Measurements from ENCODE around the gene GCLC. TPM values are rescaled to one million over a fixed set of nuclear protein-coding genes. Genes with fewer than 3 reads are reported as not detected.

The GCLC gene
- total and polyA plus RNA-seq, 2 experiments from 2014 or later, result 16.9 to 40.3 TPM

DNA sequence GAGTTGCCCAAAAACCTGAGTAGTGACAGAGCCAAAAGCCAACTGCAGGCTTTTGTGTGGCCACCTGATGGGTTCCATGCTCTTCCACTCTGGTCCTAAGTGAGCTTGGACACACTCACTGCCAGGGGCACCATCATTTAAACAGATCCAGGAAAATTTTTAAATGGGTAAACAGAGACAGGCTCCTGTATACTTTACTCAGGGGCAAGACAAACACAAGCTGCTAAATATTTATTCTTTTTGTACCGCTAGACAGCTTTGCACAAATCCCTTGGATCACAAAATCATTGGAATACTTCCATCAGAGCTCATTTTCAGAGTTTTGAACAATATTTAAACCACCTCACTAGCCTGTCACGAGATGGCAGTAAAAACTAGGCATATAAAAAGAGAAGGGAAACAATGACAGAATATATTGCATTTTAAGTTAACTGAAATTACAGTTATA, 31.4 kb downstream of the GCLC start:
- Mint-ChIP-seq H3K9me3 (no peaks in the 10 kb centered on the region), H3K27ac (no peak overlapping the region), H3K4me3 (no peak overlapping the region), H3K36me3 (ENCODE audit: low read depth) (peaks cover 58% of the 10 kb centered on the region), H3K4me1 (no peaks in the 10 kb centered on the region), H3K27me3 (ENCODE audit: insufficient read depth, low read depth, poor library complexity) (no peaks in the 10 kb centered on the region)
- no peaks in the 10 kb centered on the region for H3K9me2 ChIP-seq (ENCODE audit: insufficient read depth)
- ATAC-seq (no peak), DNase-seq (ENCODE audit: low spot score) (no peak)
- no peak overlapping the region for H3K27ac ChIP-seq (ENCODE audit: low read depth)
- H3K4me2 ChIP-seq, result no peak overlapping the region
- no peaks in the 10 kb centered on the region for H3K4me1 ChIP-seq (ENCODE audit: insufficient read depth)
- peaks cover 9% of the 10 kb centered on the region for H3K79me2 ChIP-seq (replicated peaks; ENCODE audit: insufficient read depth)
- no peak for TF ChIP-seq JUNB (IDR thresholded peaks at IDR 0.05; ENCODE audit: unreplicated experiment)
- TF ChIP-seq ZNF114 (CRISPR knock-in tag; IDR thresholded peaks at IDR 0.05), result no peak
- TF ChIP-seq, protein P1, sequence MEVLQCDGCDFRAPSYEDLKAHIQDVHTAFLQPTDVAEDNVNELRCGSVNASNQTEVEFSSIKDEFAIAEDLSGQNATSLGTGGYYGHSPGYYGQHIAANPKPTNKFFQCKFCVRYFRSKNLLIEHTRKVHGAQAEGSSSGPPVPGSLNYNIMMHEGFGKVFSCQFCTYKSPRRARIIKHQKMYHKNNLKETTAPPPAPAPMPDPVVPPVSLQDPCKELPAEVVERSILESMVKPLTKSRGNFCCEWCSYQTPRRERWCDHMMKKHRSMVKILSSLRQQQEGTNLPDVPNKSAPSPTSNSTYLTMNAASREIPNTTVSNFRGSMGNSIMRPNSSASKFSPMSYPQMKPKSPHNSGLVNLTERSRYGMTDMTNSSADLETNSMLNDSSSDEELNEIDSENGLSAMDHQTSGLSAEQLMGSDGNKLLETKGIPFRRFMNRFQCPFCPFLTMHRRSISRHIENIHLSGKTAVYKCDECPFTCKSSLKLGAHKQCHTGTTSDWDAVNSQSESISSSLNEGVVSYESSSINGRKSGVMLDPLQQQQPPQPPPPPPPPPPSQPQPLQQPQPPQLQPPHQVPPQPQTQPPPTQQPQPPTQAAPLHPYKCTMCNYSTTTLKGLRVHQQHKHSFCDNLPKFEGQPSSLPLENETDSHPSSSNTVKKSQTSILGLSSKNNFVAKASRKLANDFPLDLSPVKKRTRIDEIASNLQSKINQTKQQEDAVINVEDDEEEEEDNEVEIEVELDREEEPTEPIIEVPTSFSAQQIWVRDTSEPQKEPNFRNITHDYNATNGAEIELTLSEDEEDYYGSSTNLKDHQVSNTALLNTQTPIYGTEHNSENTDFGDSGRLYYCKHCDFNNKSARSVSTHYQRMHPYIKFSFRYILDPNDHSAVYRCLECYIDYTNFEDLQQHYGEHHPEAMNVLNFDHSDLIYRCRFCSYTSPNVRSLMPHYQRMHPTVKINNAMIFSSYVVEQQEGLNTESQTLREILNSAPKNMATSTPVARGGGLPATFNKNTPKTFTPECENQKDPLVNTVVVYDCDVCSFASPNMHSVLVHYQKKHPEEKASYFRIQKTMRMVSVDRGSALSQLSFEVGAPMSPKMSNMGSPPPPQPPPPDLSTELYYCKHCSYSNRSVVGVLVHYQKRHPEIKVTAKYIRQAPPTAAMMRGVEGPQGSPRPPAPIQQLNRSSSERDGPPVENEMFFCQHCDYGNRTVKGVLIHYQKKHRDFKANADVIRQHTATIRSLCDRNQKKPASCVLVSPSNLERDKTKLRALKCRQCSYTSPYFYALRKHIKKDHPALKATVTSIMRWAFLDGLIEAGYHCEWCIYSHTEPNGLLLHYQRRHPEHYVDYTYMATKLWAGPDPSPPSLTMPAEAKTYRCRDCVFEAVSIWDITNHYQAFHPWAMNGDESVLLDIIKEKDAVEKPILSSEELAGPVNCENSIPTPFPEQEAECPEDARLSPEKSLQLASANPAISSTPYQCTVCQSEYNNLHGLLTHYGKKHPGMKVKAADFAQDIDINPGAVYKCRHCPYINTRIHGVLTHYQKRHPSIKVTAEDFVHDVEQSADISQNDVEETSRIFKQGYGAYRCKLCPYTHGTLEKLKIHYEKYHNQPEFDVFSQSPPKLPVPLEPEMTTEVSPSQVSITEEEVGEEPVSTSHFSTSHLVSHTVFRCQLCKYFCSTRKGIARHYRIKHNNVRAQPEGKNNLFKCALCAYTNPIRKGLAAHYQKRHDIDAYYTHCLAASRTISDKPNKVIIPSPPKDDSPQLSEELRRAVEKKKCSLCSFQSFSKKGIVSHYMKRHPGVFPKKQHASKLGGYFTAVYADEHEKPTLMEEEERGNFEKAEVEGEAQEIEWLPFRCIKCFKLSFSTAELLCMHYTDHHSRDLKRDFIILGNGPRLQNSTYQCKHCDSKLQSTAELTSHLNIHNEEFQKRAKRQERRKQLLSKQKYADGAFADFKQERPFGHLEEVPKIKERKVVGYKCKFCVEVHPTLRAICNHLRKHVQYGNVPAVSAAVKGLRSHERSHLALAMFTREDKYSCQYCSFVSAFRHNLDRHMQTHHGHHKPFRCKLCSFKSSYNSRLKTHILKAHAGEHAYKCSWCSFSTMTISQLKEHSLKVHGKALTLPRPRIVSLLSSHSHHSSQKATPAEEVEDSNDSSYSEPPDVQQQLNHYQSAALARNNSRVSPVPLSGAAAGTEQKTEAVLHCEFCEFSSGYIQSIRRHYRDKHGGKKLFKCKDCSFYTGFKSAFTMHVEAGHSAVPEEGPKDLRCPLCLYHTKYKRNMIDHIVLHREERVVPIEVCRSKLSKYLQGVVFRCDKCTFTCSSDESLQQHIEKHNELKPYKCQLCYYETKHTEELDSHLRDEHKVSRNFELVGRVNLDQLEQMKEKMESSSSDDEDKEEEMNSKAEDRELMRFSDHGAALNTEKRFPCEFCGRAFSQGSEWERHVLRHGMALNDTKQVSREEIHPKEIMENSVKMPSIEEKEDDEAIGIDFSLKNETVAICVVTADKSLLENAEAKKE (CRISPR knock-in tag; IDR thresholded peaks at IDR 0.05), result no peak
- TF ChIP-seq POLR2AphosphoS5 (IDR thresholded peaks at IDR 0.05; ENCODE audit: low read depth), result no peak
- TF ChIP-seq CREB1 (CRISPR knock-in tag; IDR thresholded peaks at IDR 0.05; ENCODE audit: low read depth), result no peak
- TF ChIP-seq, protein P2, sequence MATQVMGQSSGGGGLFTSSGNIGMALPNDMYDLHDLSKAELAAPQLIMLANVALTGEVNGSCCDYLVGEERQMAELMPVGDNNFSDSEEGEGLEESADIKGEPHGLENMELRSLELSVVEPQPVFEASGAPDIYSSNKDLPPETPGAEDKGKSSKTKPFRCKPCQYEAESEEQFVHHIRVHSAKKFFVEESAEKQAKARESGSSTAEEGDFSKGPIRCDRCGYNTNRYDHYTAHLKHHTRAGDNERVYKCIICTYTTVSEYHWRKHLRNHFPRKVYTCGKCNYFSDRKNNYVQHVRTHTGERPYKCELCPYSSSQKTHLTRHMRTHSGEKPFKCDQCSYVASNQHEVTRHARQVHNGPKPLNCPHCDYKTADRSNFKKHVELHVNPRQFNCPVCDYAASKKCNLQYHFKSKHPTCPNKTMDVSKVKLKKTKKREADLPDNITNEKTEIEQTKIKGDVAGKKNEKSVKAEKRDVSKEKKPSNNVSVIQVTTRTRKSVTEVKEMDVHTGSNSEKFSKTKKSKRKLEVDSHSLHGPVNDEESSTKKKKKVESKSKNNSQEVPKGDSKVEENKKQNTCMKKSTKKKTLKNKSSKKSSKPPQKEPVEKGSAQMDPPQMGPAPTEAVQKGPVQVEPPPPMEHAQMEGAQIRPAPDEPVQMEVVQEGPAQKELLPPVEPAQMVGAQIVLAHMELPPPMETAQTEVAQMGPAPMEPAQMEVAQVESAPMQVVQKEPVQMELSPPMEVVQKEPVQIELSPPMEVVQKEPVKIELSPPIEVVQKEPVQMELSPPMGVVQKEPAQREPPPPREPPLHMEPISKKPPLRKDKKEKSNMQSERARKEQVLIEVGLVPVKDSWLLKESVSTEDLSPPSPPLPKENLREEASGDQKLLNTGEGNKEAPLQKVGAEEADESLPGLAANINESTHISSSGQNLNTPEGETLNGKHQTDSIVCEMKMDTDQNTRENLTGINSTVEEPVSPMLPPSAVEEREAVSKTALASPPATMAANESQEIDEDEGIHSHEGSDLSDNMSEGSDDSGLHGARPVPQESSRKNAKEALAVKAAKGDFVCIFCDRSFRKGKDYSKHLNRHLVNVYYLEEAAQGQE (IDR thresholded peaks at IDR 0.05; ENCODE audit: unreplicated experiment), result no peak
- TF ChIP-seq, protein P3, sequence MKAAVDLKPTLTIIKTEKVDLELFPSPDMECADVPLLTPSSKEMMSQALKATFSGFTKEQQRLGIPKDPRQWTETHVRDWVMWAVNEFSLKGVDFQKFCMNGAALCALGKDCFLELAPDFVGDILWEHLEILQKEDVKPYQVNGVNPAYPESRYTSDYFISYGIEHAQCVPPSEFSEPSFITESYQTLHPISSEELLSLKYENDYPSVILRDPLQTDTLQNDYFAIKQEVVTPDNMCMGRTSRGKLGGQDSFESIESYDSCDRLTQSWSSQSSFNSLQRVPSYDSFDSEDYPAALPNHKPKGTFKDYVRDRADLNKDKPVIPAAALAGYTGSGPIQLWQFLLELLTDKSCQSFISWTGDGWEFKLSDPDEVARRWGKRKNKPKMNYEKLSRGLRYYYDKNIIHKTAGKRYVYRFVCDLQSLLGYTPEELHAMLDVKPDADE (IDR thresholded peaks at IDR 0.05), result no peak
- no peak for TF ChIP-seq EZH2 (IDR thresholded peaks at IDR 0.05; ENCODE audit: low read depth, unreplicated experiment)
- TF ChIP-seq ZNF331 (CRISPR knock-in tag; IDR thresholded peaks at IDR 0.05; ENCODE audit: low read depth), result no peak
- TF ChIP-seq, protein P4, sequence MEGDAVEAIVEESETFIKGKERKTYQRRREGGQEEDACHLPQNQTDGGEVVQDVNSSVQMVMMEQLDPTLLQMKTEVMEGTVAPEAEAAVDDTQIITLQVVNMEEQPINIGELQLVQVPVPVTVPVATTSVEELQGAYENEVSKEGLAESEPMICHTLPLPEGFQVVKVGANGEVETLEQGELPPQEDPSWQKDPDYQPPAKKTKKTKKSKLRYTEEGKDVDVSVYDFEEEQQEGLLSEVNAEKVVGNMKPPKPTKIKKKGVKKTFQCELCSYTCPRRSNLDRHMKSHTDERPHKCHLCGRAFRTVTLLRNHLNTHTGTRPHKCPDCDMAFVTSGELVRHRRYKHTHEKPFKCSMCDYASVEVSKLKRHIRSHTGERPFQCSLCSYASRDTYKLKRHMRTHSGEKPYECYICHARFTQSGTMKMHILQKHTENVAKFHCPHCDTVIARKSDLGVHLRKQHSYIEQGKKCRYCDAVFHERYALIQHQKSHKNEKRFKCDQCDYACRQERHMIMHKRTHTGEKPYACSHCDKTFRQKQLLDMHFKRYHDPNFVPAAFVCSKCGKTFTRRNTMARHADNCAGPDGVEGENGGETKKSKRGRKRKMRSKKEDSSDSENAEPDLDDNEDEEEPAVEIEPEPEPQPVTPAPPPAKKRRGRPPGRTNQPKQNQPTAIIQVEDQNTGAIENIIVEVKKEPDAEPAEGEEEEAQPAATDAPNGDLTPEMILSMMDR (conservative IDR thresholded peaks at IDR 0.05; ENCODE audit: low read depth in 2 of 2), result no peak
- TF ChIP-seq STAT1 (IDR thresholded peaks at IDR 0.05; ENCODE audit: unreplicated experiment), result no peak
- no peak for TF ChIP-seq NANOG (IDR thresholded peaks at IDR 0.05; ENCODE audit: borderline replicate concordance)
- no peak for TF ChIP-seq EZH2phosphoT487 (IDR thresholded peaks at IDR 0.05; ENCODE audit: unreplicated experiment)
- H3K36me3 ChIP-seq (ENCODE audit: insufficient read depth), result peaks cover 37% of the 10 kb centered on the region
- no peaks in the 10 kb centered on the region for H3K27me3 ChIP-seq (ENCODE audit: insufficient read depth)
- no peaks in the 10 kb centered on the region for H3F3A ChIP-seq (replicated peaks; ENCODE audit: low read depth)
- no peak overlapping the region for H3K4me3 ChIP-seq
- H4K20me1 ChIP-seq (replicated peaks; ENCODE audit: insufficient read depth), result peaks cover 6% of the 10 kb centered on the region
- H2AFZ ChIP-seq, result no peak overlapping the region
